ENCODE data around the gene GHITM. TPM values are rescaled to one million over a fixed set of nuclear protein-coding genes. Genes with fewer than 3 reads are reported as not detected.

Gene GHITM
- total and polyA plus RNA-seq, 2 of the 8 experiments (the other 6 are each of a cell fraction or from before 2014, with no cell fraction given): 86.2 to 97.0 TPM

DNA sequence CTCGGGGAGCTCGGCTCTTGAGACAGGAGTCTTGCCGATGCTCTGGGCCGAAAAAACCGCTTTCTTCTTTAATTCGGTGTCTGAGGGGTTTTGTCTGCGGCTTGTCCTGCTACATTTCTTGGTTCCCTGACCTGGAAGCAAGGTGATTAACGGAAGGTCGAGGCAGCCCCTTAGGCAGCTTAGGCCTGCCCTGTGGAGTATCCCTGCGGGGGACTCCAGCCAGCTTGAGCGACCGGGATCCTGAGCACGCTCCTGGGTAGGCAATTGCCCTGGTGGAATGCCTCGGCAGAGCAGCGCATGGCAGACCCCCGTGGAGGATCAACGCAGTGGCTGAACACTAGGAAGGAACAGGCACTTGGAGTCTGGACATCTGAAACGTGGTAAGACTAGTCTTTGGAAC lies 30.5 kb upstream of the GHITM start:
- Histone ChIP-seq H4K91ac (replicated peaks; ENCODE audit: insufficient read length, low read length) (no peak overlapping the region), H3K9ac (replicated peaks in 1 of 4; ENCODE audit: extremely low read depth in 1 of 4, low read depth in 3 of 4, low read length in 3 of 4) (no peak overlapping the region), H2BK15ac (ENCODE audit: low read length) (no peak overlapping the region), H3K14ac (ENCODE audit: insufficient read length) (no peak overlapping the region), H3K9me3 (ENCODE audit: insufficient read depth in 2 of 2, low read depth in 1 of 2, low read length in 1 of 2) (no peaks in the 10 kb centered on the region), H3K23me2 (ENCODE audit: low read depth, low read length) (no peaks in the 10 kb centered on the region), H3K4me1 (replicated peaks in 1 of 4; ENCODE audit: control insufficient read depth in 3 of 4, insufficient read depth in 4 of 4, low read length in 3 of 4) (no peaks in the 10 kb centered on the region), H3K27ac (ENCODE audit: low read depth, low read length) (no peak overlapping the region), H3K4me2 (ENCODE audit: insufficient read depth in 1 of 2, low read depth in 2 of 2, low read length in 2 of 2) (no peak overlapping the region), H3K18ac (ENCODE audit: extremely low read depth, low read length) (no peak overlapping the region), H3K79me2 (ENCODE audit: control insufficient read depth in 1 of 2, insufficient read depth in 2 of 2, low read length in 2 of 2) (no peaks in the 10 kb centered on the region), H3K56ac (replicated peaks; ENCODE audit: insufficient read length, low read depth, low read length) (no peak overlapping the region), H2BK120ac (replicated peaks; ENCODE audit: low read depth, low read length) (no peak overlapping the region), H3K4me3 (ENCODE audit: extremely low read depth in 1 of 4, insufficient read depth in 2 of 4, low read depth in 3 of 4, low read length in 4 of 4) (no peak overlapping the region), H4K5ac (ENCODE audit: insufficient read length, low read depth, low read length) (no peak overlapping the region), H2BK20ac (ENCODE audit: low read length) (no peak overlapping the region), H2BK5ac (ENCODE audit: low read depth, low read length) (no peak overlapping the region), H3K36me3 (ENCODE audit: control insufficient read depth in 2 of 4, insufficient read depth in 4 of 4, low read length in 3 of 4) (no peaks in the 10 kb centered on the region), H4K20me1 (replicated peaks in 1 of 2; ENCODE audit: control insufficient read depth in 1 of 2, insufficient read depth in 2 of 2, low read length in 2 of 2) (no peaks in the 10 kb centered on the region), H4K8ac (ENCODE audit: extremely low read depth, insufficient read depth, low read length) (no peak overlapping the region), H2AFZ (ENCODE audit: low read length) (no peak overlapping the region), H2AK5ac (ENCODE audit: low read depth, low read length) (no peak overlapping the region), H3K79me1 (ENCODE audit: low read depth, low read length) (no peaks in the 10 kb centered on the region), H2BK12ac (ENCODE audit: low read depth, low read length) (no peak overlapping the region), H3K23ac (ENCODE audit: insufficient read length) (no peak overlapping the region), H3K4ac (replicated peaks; ENCODE audit: insufficient read length, low read depth, low read length) (no peak overlapping the region), H3K27me3 (replicated peaks in 1 of 4; ENCODE audit: control insufficient read depth in 3 of 4, extremely low read depth in 1 of 4, insufficient read depth in 3 of 4, low read length in 3 of 4) (no peaks in the 10 kb centered on the region)
- FAIRE-seq (no peak), DNase-seq (ENCODE audit: low read depth in 1 of 2, low spot score in 2 of 2) (no peak)
- WGBS, 2 experiments (ENCODE audit: extremely low coverage in 1 of 2, insufficient coverage in 1 of 2, insufficient read length in 1 of 2, insufficient replicate concordance in 2 of 2, low coverage in 1 of 2, low lambda C conversion rate in 2 of 2, missing lambda C conversion rate in 1 of 2): 93% methylated on average over 18 of the region's 18 CpGs; no CpG with 5 or more reads in 1 of the 2 experiments
- no peak for TF ChIP-seq MAFK (IDR thresholded peaks at IDR 0.05; ENCODE audit: low read depth, low read length)
- TF ChIP-seq JUN (IDR thresholded peaks at IDR 0.05; ENCODE audit: low read depth, low read length): no peak
- no peak for TF ChIP-seq USF2 (IDR thresholded peaks at IDR 0.05; ENCODE audit: low read length)
- TF ChIP-seq TCF12 (IDR thresholded peaks at IDR 0.05; ENCODE audit: low read depth, low read length): no peak
- TF ChIP-seq CTBP2 (IDR thresholded peaks at IDR 0.05; ENCODE audit: borderline replicate concordance, insufficient read depth, insufficient read length, low read length): no peak
- TF ChIP-seq ZNF274 (IDR thresholded peaks at IDR 0.05; ENCODE audit: borderline replicate concordance, extremely low read depth, low read length): no peak
- TF ChIP-seq BACH1 (IDR thresholded peaks at IDR 0.05; ENCODE audit: low read length): no peak
- ChIA-PET CTCF (ENCODE audit: partially characterized antibody) (interaction anchor here (1.0 kb wide), 1 partner anchor 11 kb away, joined by 3 read pairs; no protein-coding TSS in a partner anchor), POLR2A (ENCODE audit: partially characterized antibody) (no interaction called here)

All from H1 (cell line).